ENCODE measurements around the gene CAPZB.
"Not testable (repeated sequence)": the region's sequence is repeated elsewhere in the genome, so short reads cannot be mapped to it uniquely, and the experiment has no call there.

CAPZB gene

DNA sequence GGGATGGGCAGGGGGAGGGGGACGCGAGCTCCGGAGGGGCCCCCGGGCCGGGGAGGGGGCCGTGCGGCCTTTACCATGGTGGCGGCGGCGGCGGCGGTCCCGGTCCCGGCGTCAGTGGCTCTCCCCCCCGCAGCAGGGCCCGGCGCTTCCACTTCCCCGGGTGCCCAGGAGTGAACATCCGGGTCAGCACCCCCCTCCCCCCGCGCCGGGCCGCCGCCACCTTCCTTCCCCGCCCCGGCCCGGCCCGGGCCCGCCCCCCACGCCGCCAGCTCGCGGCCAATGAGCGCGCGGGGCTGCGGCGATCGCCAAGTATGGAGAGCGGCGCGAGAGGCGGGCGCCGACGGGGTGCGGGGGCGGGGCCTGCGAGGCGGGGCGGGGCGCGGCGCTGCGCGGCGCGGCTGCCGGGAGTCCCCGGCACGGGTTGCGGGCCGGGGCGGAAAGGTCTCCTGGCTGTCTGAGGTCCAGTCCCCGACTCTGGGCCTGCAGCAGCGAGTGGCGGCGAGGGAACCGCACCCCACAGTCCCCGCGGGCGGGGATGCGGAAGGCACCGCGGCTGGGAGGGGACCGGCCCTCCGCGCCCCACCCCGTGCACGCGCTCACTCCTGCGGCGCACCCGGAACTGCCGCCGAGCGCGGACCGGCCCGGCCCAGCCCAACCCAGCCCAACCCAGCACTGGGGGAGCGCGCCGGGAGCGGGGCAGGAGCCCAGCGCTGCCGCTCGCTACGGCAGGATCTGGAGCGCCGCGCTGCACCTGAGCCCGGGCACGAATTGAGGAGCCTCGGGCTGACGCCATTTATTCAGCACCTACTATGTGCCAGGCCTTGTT lies at the start of gene CAPZB:
Gene CAPZB, minus strand, starts transcription at position 178 of the 826 bp plus-strand sequence. Its CDS starts 101 bp downstream, at position 77.
- DNase-seq = peak; percentile 91

DNA sequence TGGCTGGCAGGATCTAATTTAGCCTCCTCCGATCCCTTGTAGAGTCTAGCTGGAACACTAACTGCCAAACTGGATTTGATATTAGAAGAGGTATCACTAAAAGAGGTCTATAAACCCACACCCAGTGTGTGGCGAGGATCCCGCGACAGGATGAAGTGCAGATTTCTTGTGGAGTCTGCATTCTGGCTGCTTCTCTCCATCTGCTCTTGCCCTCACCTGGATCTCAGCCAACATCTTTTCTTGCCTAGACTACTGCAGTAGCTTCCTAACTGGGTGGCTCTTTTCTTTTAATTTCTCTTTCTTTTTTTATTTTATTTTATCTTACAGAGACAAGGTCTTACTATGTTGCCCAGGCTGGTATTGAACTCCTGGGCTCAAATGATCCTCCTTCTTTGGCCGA lies 48.9 kb upstream of the CAPZB start:
- DNase-seq = no peak

DNA sequence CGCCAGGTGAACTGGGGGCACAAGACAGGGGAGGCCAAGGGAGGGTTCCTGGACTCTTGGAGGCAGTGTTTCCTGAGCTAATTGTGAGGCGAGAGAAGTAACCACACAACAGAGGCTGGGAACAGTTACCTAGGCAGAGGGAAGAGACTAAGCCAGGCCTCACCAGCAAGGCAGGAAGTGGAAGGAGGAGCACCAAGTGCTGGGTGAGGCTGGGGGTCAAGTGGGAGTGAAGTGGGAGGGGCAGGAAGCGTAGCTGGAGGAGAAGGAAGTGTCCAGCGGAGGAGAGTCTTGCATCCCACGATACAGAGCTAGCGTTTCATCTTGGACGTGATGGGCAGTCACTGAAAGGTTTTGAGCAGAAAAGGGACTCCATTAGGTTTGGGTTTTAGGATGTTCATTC lies 48.3 kb upstream of the CAPZB start:
- DNase-seq = no peak

DNA sequence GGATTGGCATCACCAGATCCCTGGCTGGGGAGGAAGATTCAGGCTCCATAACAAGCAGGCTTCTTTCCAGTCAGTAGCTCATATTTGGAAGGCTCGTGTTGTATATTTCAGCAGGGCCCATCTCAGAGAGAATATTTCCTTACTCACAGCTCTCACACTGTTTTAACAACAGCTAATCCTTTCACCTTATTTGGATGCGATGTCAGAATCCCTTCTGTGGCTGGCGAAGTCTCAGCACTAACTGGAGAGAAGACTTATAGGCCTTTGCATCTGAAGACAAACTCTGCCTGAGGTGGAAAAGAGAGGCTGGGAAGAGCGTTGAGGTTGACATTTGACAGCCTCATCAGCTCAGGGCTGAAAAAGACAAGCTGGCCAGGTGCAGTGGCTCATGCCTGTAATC lies 47.2 kb upstream of the CAPZB start:
- DNase-seq = no peak

DNA sequence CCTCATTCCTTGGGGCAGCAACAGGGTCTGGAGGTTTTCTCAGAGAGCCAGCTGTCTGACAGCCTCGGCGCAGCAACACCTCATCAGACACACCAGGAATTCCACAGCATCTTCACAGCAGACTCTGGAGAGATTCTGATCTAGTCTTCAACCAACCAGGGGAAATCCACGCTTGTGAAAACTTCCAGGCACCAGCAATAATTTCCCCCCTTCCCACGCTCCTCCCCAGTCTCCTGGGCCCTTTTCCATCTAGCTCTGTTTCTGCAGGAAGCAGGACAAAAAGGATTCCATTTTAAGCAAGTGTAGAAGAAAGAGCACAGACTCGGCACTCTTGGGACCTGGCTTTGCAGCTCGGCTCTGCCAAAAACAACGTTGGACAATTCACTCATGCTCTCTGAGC lies 44.3 kb upstream of the CAPZB start:
- DNase-seq = no peak

DNA sequence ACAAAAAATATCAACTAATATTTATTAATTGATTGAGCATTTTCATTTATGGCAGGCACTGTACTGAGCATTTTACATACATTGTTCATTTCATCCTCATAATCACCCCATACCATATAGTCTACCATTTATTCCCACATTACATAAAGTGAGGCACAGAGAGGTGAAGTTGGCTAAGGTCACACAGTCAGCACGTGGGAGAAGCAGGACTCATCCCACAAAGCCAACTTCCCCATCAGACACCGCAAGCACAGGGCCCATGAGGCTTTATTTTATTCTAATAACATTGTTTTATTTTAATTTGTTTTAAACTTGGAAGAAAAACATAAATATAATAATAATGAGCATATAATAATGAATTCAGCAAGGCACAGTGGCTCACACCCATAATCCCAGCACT lies 43.1 kb upstream of the CAPZB start:
- DNase-seq = no peak

DNA sequence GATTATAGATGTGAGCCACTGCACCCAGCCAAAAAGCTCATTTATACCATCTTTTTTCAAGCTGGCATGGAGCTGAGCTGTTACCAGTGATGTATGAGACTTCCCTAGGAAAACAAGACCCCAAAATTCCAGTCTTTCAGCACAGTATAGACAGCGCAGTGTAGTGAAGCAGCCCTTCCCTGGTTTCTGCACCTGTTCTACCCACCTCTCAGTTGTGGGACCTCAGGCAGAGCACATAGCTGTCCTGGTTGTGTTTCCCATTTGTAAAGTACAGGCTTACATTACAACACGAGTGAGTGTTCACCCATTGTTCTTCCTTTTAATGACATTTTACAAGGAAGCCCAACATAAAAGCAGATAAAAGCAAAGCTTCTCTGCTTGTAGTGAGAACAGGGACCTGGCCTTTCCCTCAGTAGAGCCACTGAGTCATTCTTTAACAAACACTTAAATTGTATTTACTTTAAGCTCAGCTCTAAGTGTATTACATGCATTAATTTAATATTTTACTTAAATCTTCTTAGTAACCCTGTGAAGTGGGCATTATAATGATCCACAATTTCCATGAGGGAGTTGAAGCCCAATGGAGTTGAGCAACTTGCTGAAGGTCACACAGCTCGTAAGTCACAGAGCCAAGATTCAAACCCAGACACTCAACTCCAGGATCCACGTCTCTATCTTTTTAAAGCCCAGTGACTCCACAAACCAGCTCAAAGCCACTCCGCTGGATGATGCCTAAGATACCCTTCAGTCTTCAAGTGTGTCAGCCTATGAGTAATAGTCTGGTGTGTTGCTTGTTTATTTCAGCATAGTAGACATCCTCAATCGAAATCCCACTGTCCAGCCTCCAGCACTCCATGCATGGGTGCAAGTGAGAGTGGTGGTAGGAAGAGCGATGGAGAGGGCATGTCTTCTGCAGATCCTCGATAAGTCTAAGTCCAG lies 40.5 kb upstream of the CAPZB start:
- no peak for DNase-seq

DNA sequence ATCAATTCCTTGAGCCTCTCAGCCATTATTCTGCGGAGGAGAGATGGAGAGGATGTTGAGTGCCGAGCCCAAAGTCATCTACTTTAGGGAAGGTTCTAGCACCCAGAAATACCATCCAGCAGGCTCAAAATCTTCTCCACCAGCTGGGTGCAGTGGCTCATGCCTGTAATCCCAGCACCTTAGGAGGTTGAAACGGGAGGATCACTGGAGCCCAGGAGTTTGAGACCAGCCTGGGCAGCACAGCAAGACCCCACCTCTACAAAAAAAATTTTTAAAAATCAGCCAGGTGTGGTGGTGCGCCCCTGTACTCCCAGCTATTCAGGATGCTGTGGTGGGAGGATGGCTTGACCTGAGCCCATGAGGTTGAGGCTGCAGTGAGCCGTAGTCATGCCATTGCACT lies 39.5 kb upstream of the CAPZB start:
- no peak for DNase-seq

DNA sequence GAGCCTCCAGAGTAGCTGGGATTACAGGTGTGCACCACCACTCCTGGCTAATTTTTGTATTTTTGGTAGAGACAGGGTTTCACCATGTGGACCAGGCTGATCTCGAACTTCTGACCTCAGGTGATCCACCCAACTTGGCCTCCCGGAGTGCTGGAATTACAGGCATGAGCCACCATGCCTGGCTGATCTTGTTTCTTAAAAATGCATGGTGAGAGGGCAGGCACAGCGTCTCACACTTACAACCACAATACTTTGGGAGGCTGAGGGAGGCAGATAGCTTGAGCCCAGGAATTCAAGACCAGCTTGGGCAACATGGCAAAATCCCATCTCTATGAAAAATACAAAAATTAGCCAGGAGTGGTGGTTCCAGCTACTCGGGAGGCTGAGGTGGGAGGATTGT lies 37.2 kb upstream of the CAPZB start:
- DNase-seq = not testable (repeated sequence)

DNA sequence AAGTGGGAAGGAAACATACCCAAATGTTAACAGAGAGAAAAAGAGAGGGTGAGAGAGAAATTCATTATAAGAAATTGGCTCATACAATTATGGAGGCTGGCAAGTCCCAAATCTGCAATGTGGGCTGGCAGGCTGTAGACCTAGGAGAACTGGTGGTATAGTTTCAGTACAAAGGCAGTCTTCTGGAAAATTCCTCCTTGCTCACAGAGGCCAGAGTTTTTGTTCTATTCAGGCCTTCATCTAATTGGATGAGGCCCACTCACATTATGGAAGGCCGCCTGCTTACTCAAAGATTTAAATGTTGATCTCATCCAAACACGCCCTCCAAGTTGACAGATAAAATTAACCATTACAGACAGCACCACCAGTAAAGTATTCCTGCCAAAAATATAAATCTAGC lies 36.1 kb upstream of the CAPZB start:
- DNase-seq = no peak

DNA sequence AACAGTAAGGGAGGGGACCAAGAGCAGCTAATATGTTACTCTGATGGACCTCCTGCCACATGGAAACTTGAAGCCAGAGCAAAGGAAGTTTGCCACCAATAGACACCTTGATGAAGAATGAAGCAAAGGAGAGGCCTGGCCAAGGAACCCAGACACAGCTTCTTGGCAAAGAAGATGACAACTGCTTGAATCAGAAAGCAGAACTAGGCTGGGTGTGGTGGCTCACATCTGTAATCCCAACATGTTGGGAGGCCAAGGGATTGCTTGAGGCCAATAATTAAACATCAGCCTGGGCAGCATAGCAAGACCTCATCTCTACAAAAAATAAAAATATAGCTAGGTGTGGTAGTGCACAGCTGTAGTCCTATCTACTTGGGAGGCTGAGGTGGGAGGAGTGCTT lies 31.7 kb upstream of the CAPZB start:
- DNase-seq = no peak

DNA sequence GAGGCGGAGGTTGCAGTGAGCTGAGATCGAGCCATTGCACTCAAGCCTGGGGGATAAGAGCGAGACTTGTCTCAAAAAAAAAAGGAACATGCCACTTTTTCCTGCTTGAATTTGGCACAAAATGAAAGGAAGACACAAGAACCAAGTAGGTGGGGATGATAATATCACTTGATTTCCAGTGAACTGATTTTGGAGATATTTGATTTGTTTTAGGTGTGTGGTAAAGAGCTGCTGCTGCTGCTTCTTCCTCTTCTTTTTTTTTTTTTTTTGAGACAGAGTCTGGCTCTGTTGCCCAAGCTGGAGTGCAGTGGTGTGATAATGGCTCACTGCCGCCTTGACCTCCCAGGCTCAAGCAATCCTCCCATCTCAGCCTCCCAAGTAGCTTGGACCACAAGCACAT lies 29.9 kb upstream of the CAPZB start:
- DNase-seq = no peak

DNA sequence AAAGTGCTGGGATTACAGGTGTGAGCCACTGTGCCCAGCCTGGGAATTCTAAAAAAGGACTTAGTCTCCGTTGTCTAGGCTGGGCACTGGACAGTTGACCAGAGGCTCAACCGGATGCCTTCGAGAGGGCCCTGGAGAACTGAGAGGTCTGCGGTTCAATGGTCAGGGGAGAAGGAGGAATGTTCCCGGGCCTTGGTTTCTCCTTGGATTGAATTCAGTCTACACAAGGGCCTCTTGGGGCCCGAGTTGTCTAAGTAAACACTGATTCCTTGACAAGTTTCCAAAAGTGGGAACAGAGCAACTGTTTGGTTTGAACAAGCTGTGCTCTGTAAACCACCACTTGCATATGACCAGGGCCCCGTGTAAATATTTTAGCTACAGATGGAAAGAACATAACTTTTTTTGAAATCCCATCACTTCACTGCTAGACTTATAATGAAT lies 29.1 kb upstream of the CAPZB start:
- DNase-seq = no peak

DNA sequence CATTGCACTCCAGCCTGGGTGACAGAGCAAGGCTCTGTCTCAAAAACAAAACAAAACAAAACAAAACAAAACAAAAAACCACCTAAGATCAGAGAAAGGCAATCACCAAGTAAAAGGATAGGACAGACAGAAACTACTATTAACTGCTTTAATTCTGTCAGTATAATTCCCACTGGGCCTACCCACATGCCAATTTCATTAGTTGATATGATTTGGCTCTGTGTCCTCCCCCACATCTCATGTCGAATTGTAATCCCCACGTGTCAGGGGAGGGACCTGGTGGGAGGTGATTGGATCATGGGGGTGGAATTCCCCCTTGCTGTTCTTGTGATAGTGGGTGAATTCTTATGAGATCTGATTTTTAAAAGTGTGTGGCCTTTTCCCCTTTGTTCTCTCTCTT lies 27.2 kb upstream of the CAPZB start:
- no peak for DNase-seq

DNA sequence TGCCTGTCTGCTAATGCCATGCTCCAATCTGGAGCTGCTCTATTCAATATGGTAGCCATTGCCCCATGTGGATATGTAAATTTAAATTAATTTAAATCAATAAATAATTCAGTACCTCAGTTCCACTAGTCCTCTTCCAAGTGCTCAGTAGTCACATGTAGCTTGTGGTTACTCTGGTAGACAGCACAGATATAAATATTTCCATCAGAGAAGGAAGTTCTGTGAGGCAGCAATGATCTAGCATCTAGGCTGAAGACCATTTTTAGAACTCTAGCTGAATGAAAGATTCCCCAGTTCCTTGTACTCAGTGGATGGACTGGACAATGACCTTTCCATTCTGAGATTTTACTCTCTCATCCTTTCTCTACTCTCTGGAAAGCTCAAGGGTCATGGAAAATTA lies 25.8 kb upstream of the CAPZB start:
- DNase-seq = no peak

DNA sequence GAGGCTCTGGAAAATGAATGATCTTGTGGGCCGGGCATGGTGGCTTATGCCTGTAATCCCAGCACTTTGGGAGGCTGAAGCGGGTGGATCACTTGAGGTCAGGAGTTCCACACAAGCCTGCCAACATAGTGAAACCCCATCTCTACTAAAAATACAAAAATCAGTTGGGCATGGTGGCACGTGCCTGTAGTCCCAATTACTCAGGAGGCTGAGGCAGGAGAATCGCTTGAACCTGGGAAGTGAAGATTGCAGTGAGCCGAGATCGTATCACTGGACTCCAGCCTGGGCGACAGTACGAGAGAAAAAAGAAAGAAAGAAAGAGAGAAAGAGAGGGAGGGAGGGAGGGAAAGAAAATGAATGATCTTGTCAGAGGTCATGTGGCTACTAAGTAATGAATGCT lies 24.3 kb upstream of the CAPZB start:
- not testable (repeated sequence) for DNase-seq

DNA sequence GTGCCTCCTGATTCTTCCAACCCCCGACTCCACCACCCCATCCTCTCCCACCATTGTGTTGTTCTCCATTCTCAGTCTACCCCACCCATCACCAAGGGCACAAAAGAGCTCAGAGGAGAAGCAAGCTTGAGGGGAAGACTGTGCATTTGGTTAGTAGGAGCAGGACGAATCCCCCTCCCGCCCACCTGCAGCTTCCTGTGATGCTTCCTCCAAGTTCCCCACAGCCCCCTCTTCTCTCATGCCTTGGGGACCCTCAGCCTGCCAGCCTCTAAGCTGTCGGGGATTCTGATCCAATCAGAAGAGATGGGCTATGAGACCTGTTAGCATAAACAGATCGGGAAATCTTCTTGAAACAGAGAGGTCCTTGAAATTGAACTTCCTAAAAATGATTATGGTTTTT lies 22.2 kb upstream of the CAPZB start:
- no peak for DNase-seq

DNA sequence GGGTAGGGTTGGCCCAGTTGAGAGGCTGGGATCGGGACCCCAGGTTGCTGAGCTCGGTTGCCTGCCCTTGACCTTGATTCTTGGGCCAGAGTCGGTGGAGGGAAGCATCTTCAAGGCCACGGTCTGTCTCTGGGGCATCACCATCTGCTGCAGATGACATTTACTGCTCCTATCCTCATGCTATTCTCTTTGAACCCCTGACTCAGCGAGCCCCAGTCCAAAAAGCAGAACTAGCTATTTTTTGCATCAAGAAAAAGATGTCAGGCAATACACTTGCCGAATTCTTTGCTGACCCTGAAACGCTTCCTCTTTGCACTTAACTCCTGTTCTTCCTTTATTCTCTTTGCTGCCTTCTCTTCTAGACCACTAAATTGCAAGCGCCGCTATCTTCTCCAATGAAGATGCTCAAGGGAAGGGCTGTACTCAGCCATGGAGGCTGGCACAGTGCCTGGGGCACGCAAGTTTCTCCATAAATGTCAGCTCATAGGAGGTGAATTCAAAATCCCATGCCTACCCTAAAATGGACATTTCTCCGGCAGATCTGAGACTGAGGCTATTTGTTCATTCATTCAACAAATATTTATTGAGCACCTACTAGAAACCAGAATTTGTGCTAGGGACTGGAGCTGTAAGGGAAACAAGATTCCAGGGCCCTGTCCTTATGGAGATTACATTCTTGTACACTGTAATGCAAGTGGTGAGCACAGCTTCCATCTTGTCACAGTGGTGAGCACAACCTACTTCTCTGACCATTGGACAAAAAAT lies 20.5 kb upstream of the CAPZB start:
- DNase-seq = no peak

DNA sequence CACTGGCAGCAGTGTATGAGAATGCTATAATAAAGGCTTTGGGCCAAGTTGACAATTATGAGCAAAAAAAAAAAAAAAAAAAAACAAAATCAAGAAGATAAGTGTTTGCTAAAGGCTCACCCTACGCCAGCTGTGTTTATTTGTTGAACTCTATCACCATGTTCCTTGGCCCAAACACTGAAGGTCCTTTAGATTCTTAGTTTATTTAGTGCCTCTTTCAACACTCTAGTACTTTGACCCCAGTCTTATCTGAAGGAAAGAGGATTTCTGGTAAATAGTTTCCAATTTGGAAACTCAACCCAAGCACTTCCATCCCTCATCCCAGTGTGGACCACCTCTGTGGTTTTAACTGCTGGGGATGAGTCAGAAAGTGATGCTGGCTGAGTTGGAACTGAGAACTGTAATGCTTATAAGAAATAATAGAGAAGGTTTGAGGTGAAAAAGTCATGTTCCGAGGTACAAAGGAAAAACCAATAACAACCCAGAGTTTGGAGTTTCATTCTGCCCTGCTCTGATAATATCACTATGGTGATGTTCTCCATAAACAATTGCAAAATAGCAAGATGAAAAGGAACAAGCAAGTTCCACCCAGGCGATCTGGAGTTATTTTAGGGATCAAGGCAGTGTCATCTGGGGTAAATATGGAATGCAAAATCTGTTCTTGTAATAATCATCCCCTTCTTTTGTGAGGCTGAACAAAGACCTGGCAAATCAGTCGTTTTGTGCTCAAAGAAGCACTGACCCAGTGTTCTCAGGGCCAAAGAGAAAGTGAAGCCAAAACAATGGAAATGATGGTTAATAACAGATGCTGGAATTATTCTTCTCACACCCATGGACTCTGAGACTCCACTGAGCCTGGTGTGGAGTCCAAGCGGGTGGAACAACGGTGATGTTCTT lies 19.7 kb upstream of the CAPZB start:
- DNase-seq = no peak

DNA sequence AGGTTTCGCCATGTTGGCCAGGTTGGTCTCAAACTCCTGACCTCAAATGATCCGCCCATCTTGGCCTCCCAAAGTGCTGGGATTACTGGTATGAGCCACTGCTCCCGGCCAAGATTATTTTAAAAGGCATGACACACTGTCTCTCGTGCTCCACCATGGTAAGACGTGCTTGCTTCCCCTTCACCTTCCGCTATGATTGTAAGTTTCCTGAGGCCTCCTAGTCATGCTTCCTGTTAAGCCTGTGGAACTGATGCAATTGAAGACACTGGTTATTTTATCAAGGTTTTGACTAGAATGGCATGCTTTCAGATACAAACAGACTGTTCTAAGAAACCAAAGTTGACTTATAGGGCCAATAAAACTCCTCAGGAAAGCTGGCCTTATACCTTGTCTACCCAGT lies 16.9 kb upstream of the CAPZB start:
- not testable (repeated sequence) for DNase-seq

DNA sequence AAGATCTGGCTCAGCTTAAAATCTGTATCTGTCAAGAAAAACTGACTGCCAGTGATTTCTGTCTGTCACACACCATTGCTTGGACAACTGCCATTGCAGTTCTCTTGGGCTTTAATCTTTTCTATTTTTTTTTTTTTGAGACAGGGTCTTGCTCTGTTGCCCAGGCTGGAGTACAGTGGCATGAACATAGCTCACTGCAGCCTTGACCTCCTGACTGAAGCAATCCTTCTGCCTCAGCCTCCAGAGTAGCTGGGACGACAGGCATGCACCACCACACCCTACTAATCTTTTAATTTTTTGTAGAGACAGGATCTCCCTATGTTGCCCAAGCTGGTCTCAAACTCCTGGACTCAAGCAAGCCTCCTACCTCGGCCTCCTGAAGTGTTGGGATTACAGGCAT lies 14.5 kb upstream of the CAPZB start:
- not testable (repeated sequence) for DNase-seq

DNA sequence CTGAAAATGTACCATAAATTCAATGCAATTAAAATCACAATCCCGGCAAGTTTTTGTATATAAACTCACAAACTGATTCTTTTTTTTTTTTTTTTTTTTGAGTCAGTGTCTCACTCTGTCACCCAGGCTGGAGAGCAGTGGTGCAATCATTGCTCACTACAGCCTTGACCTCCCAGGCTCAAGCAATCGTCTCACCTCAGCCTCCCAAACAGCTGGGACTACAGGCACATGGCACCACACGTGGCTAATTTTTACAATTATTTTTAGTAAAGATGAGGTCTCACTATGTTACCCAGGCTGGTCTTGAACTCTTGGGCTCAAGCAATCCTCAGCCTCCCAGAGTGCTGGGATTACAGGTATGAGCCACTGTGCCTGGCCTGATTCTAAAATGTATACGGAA lies 12.1 kb upstream of the CAPZB start:
- DNase-seq = not testable (repeated sequence)

Data from stimulated activated naive CD4-positive, alpha-beta T cell treated with Interleukin-2 at 50 U/mL for 16 hours (primary cell).